Right ventricle myocardium superior (tissue), 1 donor: ENCODE measurements around the gene DDX24. TPM values are rescaled to one million over a fixed set of nuclear protein-coding genes. Genes with fewer than 3 reads are reported as not detected.
A peak's percentile ranks its signal among the peaks of the same experiment; 100 is the strongest.

Source experiments
- ATAC-seq: fragments of 200-7000 bp; cut with Tn5 transposase; one replicate; pipeline ENCODE4 v1.9.1; 2020; ENCODE audit warnings: mild to moderate bottlenecking; ENCODE audit not compliant: poor library complexity
- DNase-seq: peaks from one replicate; pipeline ENCODE4 v3.0.0-alpha.2; 2020
- intact Hi-C: fragments of 100-400 bp; cut with DNase I; formaldehyde crosslinking; loops from one replicate; pipeline ENCODE4 v1.11.2; 2022
- total RNA-seq: library from RNA; stranded (reverse); fragmentation: NEBNext Ultra II Directional; extraction: Animal tissue kit (Norgen Biotek cat#: 25700); gene quantifications from one replicate; pipeline ENCODE4 v1.2.1, GENCODE V29; 2021
- donor health status: DM: no; HTN: yes; CAD: no; lungs with severe emphysema.

Gene DDX24
- total RNA-seq, 1 donor from 2014 or later: 181 TPM

DNA sequence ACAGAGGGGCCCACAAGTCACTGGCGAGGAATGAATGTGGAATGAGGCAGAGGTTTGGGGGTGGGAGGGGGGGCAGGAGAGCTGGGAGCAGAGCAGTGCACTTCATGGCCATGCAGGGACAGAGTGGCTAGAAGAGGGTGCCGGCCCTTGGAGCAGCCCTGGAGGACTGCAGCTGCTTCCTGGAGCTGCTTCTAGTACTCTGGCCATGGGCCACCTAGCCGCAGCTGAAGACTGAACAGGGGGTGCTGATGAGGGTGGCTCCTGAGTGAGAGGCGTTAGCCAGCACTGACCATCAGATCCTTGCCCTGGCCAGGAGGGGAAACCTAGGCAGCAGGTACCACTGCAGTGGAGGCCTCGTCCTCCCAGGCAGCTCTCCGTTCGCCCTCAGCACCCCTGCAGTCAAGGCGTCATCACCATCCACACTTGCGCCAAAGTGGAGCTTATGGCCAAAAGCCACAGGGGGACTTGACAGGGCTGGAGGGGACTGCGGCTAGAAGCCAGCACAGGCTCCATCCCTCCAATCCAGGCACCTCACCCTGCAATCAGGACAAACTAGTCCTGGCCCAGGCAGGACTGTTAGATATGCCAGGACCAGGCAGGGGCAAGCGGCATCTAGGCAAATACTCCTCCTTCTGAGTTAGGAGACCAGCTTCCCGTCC lies 38.4 kb downstream of the DDX24 start:
- intact Hi-C loops: loop anchor here (5.0 kb wide), 1 partner anchor 135 kb away; no protein-coding TSS in a partner anchor
- DNase-seq (no peak), ATAC-seq (peak; percentile 34)

- peak; percentile 80 for DNase-seq
- peak; percentile 86 for ATAC-seq
These were observed 39.3 kb downstream of the DDX24 start for GRCh38 chr14:94041551-94042346.

DNA sequence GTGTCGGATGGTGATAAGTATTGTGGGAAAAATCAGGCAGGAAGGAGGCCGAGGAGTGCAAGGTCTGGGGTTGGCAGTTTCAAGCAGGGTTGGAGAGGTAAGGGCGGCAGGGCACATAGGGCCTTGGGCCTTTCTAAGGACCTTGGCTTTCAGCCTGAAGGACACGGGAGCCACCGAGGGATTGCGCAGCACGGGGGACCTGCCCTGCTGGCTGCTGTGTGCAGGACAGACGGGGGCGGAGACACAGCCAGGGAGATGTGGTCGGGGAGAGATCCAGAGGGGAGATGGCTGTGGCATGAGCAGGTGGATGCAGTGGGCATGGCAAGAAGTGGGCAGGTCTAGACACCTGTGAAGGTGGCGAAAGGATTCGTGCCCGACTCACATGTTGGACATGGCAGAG lies 40.2 kb downstream of the DDX24 start:
- ATAC-seq (no peak), DNase-seq (no peak)
- intact Hi-C loops: loop anchor here (5.0 kb wide), 1 partner anchor 137 kb away; no protein-coding TSS in a partner anchor

More at GRCh38 chr14:94041551-94042346, 39.3 kb downstream of the DDX24 start:
- intact Hi-C loops: loop anchor here (5.0 kb wide), 1 partner anchor 136 kb away; no protein-coding TSS in a partner anchor

DNA sequence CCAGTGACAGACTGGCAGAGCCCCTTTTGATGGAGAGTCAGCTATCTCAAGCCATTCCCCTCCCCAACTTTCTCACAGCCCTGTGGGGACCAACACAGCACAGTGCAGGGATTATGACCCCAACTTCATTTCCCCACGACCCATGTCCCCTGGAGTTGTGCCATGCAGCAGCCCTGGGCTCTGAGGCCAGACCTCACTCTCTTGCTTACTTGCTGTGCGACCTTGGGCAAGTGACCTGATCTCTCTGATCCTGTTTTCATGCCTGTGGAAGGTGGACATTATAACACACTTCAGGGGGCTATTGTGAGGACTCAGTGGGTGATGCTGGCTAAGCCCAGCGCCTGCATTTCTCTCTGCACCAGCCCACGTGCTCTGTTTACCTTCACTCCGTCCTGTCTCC lies 40.8 kb downstream of the DDX24 start:
- intact Hi-C loops: loop anchor here (5.0 kb wide), 1 partner anchor 137 kb away; no protein-coding TSS in a partner anchor
- DNase-seq (no peak), ATAC-seq (no peak)

DNA sequence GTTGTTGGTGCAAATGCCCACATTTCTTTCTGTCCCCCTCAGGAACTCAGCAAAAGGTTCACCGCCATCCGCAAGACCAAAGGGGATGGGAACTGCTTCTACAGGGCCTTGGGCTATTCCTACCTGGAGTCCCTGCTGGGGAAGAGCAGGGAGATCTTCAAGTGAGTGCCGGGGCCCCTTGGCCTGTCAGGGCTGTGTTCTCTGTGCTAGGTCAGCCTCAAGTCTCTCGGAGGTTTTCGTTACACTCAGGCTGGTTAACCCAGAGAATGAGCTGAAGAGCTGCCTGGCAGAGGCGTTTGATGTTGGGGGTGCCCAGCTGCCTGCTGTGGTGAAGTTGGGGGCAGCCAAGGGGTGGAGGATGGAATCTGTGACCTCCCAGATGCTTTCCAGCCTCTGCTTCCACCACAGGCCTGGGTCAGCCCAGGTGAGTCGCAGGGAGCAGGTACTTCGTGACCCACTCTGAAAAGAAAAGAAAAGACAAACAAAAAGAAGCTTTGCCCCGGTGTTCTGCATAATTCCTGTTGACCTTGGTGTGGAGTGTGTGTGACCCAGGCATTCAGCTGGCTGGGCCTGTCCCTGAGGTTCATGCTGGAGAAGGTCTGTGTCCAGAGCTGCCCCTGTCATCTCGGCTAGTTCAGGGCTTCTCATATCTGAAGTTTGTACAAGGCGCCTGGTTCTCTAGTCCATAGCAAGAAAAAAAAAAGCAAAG lies 41.9 kb downstream of the DDX24 start:
- ATAC-seq (no peak), DNase-seq (no peak)
- intact Hi-C loops: loop anchor here (5.0 kb wide), 1 partner anchor 98 kb away; no protein-coding TSS in a partner anchor

DNA sequence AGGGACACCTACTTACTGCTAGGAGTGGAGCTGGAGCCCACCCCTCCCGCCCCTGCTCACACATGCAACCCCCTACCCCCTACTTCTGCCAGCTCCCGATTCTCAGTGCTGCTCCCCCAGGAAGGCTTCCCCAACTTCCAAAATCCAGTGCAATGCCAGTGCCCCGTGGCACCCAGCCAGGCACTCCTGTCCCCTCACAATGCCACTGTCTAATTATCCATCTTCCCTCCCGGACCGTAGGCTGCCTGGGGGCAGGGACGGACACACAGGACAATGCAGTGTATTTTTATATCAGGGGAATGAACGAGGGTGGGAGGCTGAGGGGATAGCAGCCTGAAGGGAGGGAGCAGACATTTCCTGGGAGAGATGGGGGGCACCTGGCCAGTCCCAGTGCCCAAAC lies 42.5 kb downstream of the DDX24 start:
- no peak for DNase-seq
- no peak for ATAC-seq
- intact Hi-C loops: loop anchor here (5.0 kb wide), 1 partner anchor 99 kb away; no protein-coding TSS in a partner anchor

DNA sequence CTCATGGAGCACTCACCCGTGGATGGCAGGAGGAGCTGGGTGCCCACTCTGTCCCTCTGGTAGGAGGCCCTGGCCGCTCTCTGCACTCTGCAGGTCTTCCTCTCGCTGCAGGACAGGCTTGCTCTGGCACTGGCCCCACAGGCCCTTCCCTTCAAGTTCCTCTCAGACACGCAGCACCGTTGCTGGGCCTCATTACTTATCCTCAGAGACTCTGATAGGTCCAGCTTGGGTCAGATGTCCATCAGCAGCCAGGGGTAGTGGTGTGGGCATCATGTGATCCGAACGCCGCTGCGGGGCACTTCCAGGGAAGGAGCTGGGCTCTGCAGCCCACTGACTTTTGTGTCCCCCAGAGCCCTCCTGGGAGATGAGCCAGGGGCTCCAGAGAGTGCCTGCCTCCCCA lies 43.0 kb downstream of the DDX24 start:
- ATAC-seq (no peak), DNase-seq (no peak)
- intact Hi-C loops: loop anchor here (5.0 kb wide), 1 partner anchor 99 kb away; no protein-coding TSS in a partner anchor

DNA sequence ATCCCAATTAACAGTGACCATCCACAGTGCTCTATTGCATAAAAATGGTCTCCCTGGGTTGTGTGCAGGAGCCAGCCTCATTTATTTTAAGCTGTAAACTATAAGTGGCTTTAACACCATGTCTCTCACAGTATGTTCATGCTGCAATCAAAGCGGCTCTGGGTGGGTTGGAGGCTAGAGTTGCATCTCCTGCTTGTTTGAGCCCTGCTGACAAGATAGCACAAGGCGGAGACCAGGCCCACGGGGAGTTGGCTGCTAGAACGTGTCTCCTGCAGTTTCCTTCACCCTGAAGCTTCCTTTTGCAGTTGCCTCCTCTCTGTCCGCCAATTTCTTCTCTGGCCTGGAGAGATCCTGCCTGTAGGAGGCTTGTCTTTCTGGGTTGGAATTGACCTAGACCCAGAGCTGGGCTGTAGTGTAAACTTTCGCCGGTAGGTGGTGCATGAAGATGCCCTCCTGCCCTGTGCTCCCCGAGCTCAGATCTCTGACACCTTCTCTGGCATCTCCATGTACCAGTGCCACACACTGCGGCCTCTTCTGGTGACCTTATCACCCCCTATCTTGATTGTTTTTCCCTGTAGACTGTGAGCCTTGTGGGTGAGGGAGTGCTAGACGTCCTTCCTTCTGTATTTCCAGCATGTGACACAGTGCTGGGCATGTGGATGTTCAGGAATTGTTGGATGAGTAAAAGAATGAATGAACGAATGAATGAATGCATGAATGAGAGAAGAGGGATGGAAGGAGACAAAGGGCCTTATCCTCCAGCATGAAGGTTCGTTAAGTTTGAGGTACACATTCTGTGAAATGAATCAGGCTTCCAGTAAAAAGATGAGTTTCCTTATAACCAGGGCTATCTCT lies 44.5 kb downstream of the DDX24 start:
- intact Hi-C loops: loop anchor here (5.0 kb wide), 1 partner anchor 101 kb away; no protein-coding TSS in a partner anchor
- DNase-seq (peak; percentile 75), ATAC-seq (peak; percentile 91)

DNA sequence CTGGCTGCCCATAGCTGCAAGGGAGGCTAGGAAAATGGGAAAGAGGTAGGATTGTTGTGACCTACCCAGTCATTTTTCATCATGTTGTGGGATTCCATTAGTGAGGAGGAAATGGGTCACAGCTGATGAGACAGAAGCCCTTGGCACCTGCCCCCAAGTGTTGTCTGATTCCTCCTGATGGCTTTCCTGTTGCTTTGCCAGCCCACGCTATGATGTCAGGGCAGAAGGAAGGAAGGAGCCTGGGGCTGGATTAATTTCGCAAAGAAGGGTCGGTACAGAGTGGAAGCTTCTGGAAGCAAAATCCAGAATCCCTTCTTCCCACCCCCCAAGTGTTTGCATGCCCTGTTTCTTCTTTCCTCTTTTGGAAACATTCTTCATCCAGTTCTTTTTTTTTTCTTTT lies 46.1 kb downstream of the DDX24 start:
- intact Hi-C loops: loop anchor here (5.0 kb wide), 1 partner anchor 102 kb away; no protein-coding TSS in a partner anchor
- no peak for ATAC-seq
- DNase-seq: no peak

- ATAC-seq: no peak
- intact Hi-C loops: no loop called here
- no peak for DNase-seq
These were observed 49.1 kb downstream of the DDX24 start for GRCh38 chr14:94031883-94032279.

DNA sequence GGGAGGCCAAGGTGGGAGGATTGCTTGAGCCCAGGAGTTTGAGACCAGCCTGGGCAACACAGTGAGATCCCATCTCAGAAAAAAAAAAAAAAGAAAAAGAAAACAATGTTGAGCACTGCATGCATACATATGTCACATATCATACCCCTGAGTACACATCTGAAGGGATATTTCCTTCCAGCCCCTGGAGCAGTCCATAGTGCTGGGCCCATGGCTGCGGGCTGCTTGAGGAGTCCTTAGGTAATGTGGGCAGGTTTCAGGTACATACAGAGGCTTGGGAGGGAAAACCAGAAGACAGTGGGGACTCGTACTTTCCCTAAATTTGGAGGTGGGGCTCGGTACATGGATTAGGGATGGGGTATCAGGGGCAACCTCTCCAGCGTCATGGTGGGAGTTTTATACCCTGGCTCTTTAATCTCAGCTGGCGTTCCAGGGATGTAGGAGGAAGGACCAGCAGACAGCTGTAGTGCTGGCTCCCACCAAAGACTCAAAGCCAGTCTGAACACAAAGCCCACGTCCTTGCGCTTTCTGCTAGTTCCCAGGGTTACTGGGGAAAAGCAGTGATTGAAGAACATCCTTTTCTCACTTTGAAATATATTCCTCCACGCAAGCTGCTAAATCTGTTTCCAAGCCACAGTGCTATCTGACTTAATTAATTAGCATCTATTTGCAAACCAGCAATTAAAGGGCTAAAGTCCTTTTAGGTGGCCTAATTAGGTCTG lies 49.7 kb downstream of the DDX24 start:
- DNase-seq (no peak), ATAC-seq (no peak)
- intact Hi-C loops: no loop called here

GRCh38 chr14:94030571-94030970 lies 50.4 kb downstream of the DDX24 start:
- no peak for DNase-seq
- intact Hi-C loops: no loop called here
- ATAC-seq: no peak

DNA sequence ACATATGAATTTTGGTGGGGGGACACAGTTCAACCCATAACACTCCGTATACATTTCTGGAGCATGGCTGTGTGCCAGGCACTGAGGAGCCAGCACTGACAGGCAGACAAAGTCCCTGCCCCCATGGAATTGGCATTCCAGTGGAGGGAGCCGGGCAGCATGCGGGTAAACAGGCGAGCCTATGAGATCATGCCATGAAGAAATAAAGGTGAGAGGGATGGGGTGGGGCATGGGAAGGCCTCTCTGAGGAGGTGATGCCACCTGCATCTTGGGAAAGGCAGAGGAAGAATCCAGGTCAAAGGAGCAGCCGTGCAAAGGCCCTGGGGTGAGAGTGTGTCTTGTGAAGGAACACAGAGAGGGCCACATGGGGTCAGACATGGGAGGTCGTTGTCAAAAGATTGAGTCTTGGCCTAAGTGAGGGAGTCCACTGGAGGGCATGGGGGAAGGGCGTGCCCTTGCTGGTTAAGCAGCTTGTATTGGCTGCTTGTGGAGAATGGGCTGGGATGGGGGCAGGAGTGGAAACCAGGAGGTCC lies 51.3 kb downstream of the DDX24 start:
- DNase-seq: no peak
- no peak for ATAC-seq
- intact Hi-C loops: no loop called here

- ATAC-seq: no peak
- no peak for DNase-seq
- intact Hi-C loops: no loop called here
These were observed 51.7 kb downstream of the DDX24 start for GRCh38 chr14:94029265-94029664.

DNA sequence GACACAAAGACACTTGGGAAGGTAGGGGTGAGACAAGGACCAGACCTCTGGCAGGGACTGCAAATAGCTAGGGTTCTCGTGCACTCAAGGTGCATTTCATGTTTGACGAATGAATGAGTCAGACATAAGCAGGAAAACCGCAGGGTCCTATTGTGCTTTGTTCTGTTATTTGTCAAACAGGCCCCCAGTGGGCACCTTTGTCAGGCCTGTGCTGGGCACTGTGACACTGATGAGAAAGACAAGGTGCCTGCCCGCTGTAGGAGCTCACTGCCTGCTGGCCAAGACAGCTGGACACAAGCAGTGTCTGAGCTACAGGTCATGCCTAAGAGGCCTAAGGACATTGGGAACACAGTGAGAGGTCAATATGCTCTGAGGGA lies 52.6 kb downstream of the DDX24 start:
- DNase-seq: no peak
- intact Hi-C loops: no loop called here

GRCh38 chr14:94027566-94028449 lies 53.2 kb downstream of the DDX24 start:
- intact Hi-C loops: no loop called here
- no peak for ATAC-seq

More for the DNA sequence above, 52.6 kb downstream of the DDX24 start:
- no peak for ATAC-seq

More at GRCh38 chr14:94027566-94028449, 53.2 kb downstream of the DDX24 start:
- DNase-seq: no peak
